H1 (cell line): Measurements from ENCODE around the gene PDC. TPM values are rescaled to one million over a fixed set of nuclear protein-coding genes. Genes with fewer than 3 reads are reported as not detected.

Experiments
- CTCF ChIA-PET: fragments of 300-600 bp; sonication (Branson Sonifier 250); formaldehyde crosslinking; loops from one replicate; lab custom pipeline; 2021; ENCODE audit not compliant: partially characterized antibody; lab: Charles Lee
- POLR2A ChIA-PET: fragments of 300-600 bp; sonication (Branson Sonifier 250); formaldehyde crosslinking; loops from one replicate; lab custom pipeline; 2021; ENCODE audit warnings: inconsistent platforms; ENCODE audit not compliant: partially characterized antibody; lab: Charles Lee
- DNase-seq, 2 experiments: peaks; one replicate each; pipeline versions ENCODE4 v3.0.0 to v3.0.0-alpha.2; 2010 to 2022; ENCODE audit warnings: low spot score in 2 of 2, low read depth in 1 of 2, mixed read lengths in 1 of 2
- FAIRE-seq: peaks from 2 replicates; lab custom pipeline; 2011; peaks lifted over from hg19 to GRCh38; lab: Jason Lieb, UNC
- H2AFZ ChIP-seq: 2 replicates; pipeline ENCODE4 v1.8.1; 2012; ENCODE audit warnings: low read length, inconsistent platforms
- H2AK5ac ChIP-seq: 2 replicates; pipeline ENCODE4 v1.6.1; 2013; ENCODE audit warnings: low read depth, low read length
- H2BK120ac ChIP-seq: replicated peaks from 2 replicates; pipeline ENCODE3; 2013; ENCODE audit warnings: low read depth, low read length, inconsistent platforms
- H2BK12ac ChIP-seq: 2 replicates; pipeline ENCODE4 v1.6.1; 2013; ENCODE audit warnings: low read depth, low read length
- H2BK15ac ChIP-seq: 2 replicates; pipeline ENCODE4 v1.6.1; 2013; ENCODE audit warnings: low read length
- H2BK20ac ChIP-seq: 2 replicates; pipeline ENCODE4 v1.6.1; 2013; ENCODE audit warnings: low read length
- H2BK5ac ChIP-seq: 2 replicates; pipeline ENCODE4 v1.6.1; 2013; ENCODE audit warnings: low read depth, low read length
- H3K14ac ChIP-seq: 2 replicates; pipeline ENCODE4 v1.6.1; 2013; ENCODE audit warnings: inconsistent platforms; ENCODE audit not compliant: insufficient read length
- H3K18ac ChIP-seq: 2 replicates; pipeline ENCODE4 v1.6.1; 2013; ENCODE audit warnings: low read length; ENCODE audit errors: extremely low read depth
- H3K23ac ChIP-seq: 2 replicates; pipeline ENCODE4 v1.6.1; 2013; ENCODE audit warnings: inconsistent platforms; ENCODE audit not compliant: insufficient read length
- H3K23me2 ChIP-seq: 2 replicates; pipeline ENCODE4 v1.6.1; 2013; ENCODE audit warnings: low read depth, low read length
- H3K27ac ChIP-seq: 2 replicates; pipeline ENCODE4 v1.6.1; 2011; ENCODE audit warnings: low read depth, low read length, inconsistent platforms
- H3K27me3 ChIP-seq, 4 experiments: replicated peaks in 1 of 4; 1 replicate in 1 of 4; 2 replicates in 3 of 4; pipeline versions ENCODE4 v1.6.1 to v1.8.1; 2011 to 2013; ENCODE audit warnings: low read length in 3 of 4, mild to moderate bottlenecking in 3 of 4, inconsistent platforms in 2 of 4, mixed read lengths in 2 of 4, moderate library complexity in 1 of 4; ENCODE audit not compliant: control insufficient read depth in 3 of 4, insufficient read depth in 3 of 4; ENCODE audit errors: extremely low read depth in 1 of 4
- H3K36me3 ChIP-seq, 4 experiments: 2 replicates each; pipeline versions ENCODE4 v1.6.1 to v1.8.1; 2011 to 2013; ENCODE audit warnings: mild to moderate bottlenecking in 4 of 4, low read length in 3 of 4, moderate library complexity in 2 of 4, control low read depth in 1 of 4, inconsistent platforms in 1 of 4; ENCODE audit not compliant: insufficient read depth in 4 of 4, control insufficient read depth in 2 of 4
- H3K4ac ChIP-seq: replicated peaks from 2 replicates; pipeline ENCODE3; 2013; ENCODE audit warnings: low read length, low read depth, mixed read lengths, inconsistent platforms; ENCODE audit not compliant: insufficient read length
- H3K4me1 ChIP-seq, 4 experiments: replicated peaks in 1 of 4; 1 replicate in 1 of 4; 2 replicates in 3 of 4; pipeline versions ENCODE4 v1.6.1 to v1.8.1; 2011 to 2013; ENCODE audit warnings: low read length in 3 of 4, inconsistent platforms in 2 of 4, mixed read lengths in 1 of 4; ENCODE audit not compliant: insufficient read depth in 4 of 4, control insufficient read depth in 3 of 4
- H3K4me2 ChIP-seq, 2 experiments: 2 replicates each; pipeline versions ENCODE4 v1.6.1 to v1.8.1; 2011 to 2013; ENCODE audit warnings: low read depth in 2 of 2, low read length in 2 of 2, control low read depth in 1 of 2, inconsistent platforms in 1 of 2, mild to moderate bottlenecking in 1 of 2; ENCODE audit not compliant: insufficient read depth in 1 of 2
- H3K4me3 ChIP-seq, 4 experiments: fragments of 200-600, 300-600 bp in 1 of 4; sonication (generic), shearing (Covaris generic), sonication (Bioruptor Twin) in 1 of 4; 2 replicates each; pipeline versions ENCODE4 v1.5.1 to v1.8.1; 2011 to 2016; ENCODE audit warnings: low read length in 4 of 4, low read depth in 3 of 4, control low read depth in 2 of 4, inconsistent platforms in 2 of 4, mild to moderate bottlenecking in 2 of 4, mixed read lengths in 1 of 4, moderate library complexity in 1 of 4; ENCODE audit not compliant: insufficient read depth in 2 of 4; ENCODE audit errors: extremely low read depth in 1 of 4
- H3K56ac ChIP-seq: replicated peaks from 2 replicates; pipeline ENCODE3; 2013; ENCODE audit warnings: low read depth, mild to moderate bottlenecking, mixed read lengths, low read length, inconsistent platforms; ENCODE audit not compliant: insufficient read length
- H3K79me1 ChIP-seq: 2 replicates; pipeline ENCODE4 v1.6.1; 2013; ENCODE audit warnings: low read depth, low read length, control low read depth
- H3K79me2 ChIP-seq, 2 experiments: 2 replicates each; pipeline versions ENCODE4 v1.6.1 to v1.8.1; 2012 to 2013; ENCODE audit warnings: low read length in 2 of 2, mild to moderate bottlenecking in 2 of 2, inconsistent platforms in 1 of 2; ENCODE audit not compliant: insufficient read depth in 2 of 2, control insufficient read depth in 1 of 2
- H3K9ac ChIP-seq, 4 experiments: replicated peaks in 1 of 4; 1 replicate in 1 of 4; 2 replicates in 3 of 4; pipeline versions ENCODE4 v1.6.1 to v1.8.1; 2011 to 2013; ENCODE audit warnings: low read depth in 3 of 4, low read length in 3 of 4, control low read depth in 2 of 4, mild to moderate bottlenecking in 2 of 4, moderate library complexity in 2 of 4, inconsistent platforms in 1 of 4; ENCODE audit errors: extremely low read depth in 1 of 4
- H3K9me3 ChIP-seq, 2 experiments: 2 replicates each; pipeline versions ENCODE4 v1.6.1 to v1.8.1; 2012 to 2013; ENCODE audit warnings: mild to moderate bottlenecking in 2 of 2, moderate library complexity in 2 of 2, control low read depth in 1 of 2, inconsistent platforms in 1 of 2, low read depth in 1 of 2, low read length in 1 of 2, mixed read lengths in 1 of 2; ENCODE audit not compliant: insufficient read depth in 2 of 2
- H4K20me1 ChIP-seq, 2 experiments: replicated peaks in 1 of 2; 2 replicates each; pipeline versions ENCODE3 to v1.8.1; 2011 to 2013; ENCODE audit warnings: inconsistent platforms in 2 of 2, low read length in 2 of 2, mild to moderate bottlenecking in 1 of 2; ENCODE audit not compliant: insufficient read depth in 2 of 2, control insufficient read depth in 1 of 2
- H4K5ac ChIP-seq: 2 replicates; pipeline ENCODE4 v1.6.1; 2013; ENCODE audit warnings: low read length, low read depth, mixed read lengths, inconsistent platforms; ENCODE audit not compliant: insufficient read length
- H4K8ac ChIP-seq: 2 replicates; pipeline ENCODE4 v1.8.0; 2013; ENCODE audit warnings: mild to moderate bottlenecking, moderate library complexity, low read length, inconsistent platforms; ENCODE audit not compliant: insufficient read depth; ENCODE audit errors: extremely low read depth
- H4K91ac ChIP-seq: replicated peaks from 2 replicates; pipeline ENCODE3; 2013; ENCODE audit warnings: low read length, mixed read lengths, inconsistent platforms; ENCODE audit not compliant: insufficient read length
- CBX8 ChIP-seq: fragments of 300-800, 300-1000 bp; sonication (generic); IDR thresholded peaks from 2 replicates; pipeline ENCODE4 v1.7.1; 2016; ENCODE audit warnings: low read depth, low read length, borderline replicate concordance
- GABPA ChIP-seq: IDR thresholded peaks from 2 replicates; pipeline ENCODE4 v1.6.1; 2011; ENCODE audit warnings: mild to moderate bottlenecking, low read length, moderate library complexity, borderline replicate concordance; ENCODE audit not compliant: insufficient read depth
- POU5F1 ChIP-seq: IDR thresholded peaks from 2 replicates; pipeline ENCODE4 v1.6.1; 2011; ENCODE audit warnings: low read depth, mild to moderate bottlenecking, low read length, moderate library complexity
- SP2 ChIP-seq: IDR thresholded peaks from 2 replicates; pipeline ENCODE4 v1.6.1; 2012; ENCODE audit warnings: mild to moderate bottlenecking, low read length, inconsistent platforms
- TEAD4 ChIP-seq: IDR thresholded peaks from 2 replicates; pipeline ENCODE4 v1.6.1; 2012; ENCODE audit warnings: low read depth, low read length, inconsistent platforms, mixed read lengths
- WGBS, 2 experiments: shearing (Covaris generic) in 1 of 2; methylation state at CpG; one replicate each; pipeline versions ENCODE4 v1.1.6 to v1.1.7; 2013 to 2015; ENCODE audit warnings: low lambda C conversion rate in 2 of 2, mixed read lengths in 2 of 2, inconsistent platforms in 1 of 2, low coverage in 1 of 2, missing lambda C conversion rate in 1 of 2; ENCODE audit not compliant: insufficient replicate concordance in 2 of 2, insufficient coverage in 1 of 2, insufficient read length in 1 of 2; ENCODE audit errors: extremely low coverage in 1 of 2, missing lambda C conversion rate in 1 of 2; 5-methylcytosine and 5-hydroxymethylcytosine counted together
- polyA plus RNA-seq, 7 experiments: library from polyadenylated mRNA; depleted of rRNA in 3 of 7; stranded (reverse) in 5 of 7; unstranded in 2 of 7; fragments of >200 nt in 5 of 7; fragments of 200-250 nt in 2 of 7; gene quantifications; 1 replicate in 5 of 7; 2 replicates in 1 of 7; 4 replicates in 1 of 7; pipeline versions ENCODE4 v1.2.1 to v1.2.3, GENCODE V29; 2011 to 2013; ENCODE audit warnings: missing spikeins in 2 of 7, mixed read lengths in 2 of 7
- total RNA-seq: library from RNA; stranded (reverse); fragmentation: NEBNext Ultra II Directional; extraction: Animal tissue kit (Norgen Biotek cat#: 25700); gene quantifications from 2 replicates; pipeline ENCODE4 v1.2.1, GENCODE V29; 2021

The PDC gene
- total and polyA plus RNA-seq, 2 of the 8 experiments (the other 6 are each of a cell fraction or from before 2014, with no cell fraction given): not detected

DNA sequence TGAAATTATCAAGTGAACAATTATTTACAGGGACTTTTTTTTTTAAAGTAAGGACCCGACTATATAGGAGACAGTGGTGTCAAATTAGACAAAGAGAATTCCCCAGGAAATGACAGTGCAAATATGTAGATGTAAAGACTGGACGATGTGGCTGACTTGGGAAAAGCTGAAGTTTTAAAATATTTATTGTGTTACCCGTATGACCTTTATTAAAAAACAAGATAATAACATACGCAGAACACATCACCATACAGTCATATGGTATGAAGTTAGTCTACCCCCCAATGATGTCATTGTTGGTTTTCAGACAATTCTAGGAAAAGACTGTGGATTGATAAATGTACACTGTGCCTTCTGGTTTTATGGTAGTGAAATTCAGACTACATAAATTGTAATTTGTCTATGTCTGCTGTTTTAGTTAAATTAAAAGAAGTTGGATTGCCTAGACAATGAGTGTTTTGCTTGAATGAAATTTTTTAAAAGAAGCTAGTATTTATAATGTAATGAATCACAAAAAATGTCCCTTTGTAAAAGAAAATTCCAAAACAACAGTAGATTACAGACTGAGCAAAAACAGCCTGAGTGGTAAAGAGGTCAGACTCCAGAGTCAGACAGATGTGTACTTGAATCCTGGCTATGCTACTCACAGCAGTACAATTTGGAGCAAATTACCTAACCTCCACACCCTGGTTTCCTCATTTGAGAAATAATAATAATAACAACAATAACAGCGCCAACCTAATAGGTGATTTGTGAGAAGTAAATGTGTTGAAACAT, 15.5 kb upstream of the PDC start:
- no peak overlapping the region for H2BK12ac ChIP-seq
- no peak overlapping the region for H3K4ac ChIP-seq
- no peak overlapping the region for H3K4me3 ChIP-seq
- H3K27ac ChIP-seq: no peak overlapping the region
- no peaks in the 10 kb centered on the region for H3K36me3 ChIP-seq
- H4K20me1 ChIP-seq: no peaks in the 10 kb centered on the region
- no peaks in the 10 kb centered on the region for H3K23me2 ChIP-seq
- H2BK20ac ChIP-seq: no peak overlapping the region
- no peak for FAIRE-seq
- no peaks in the 10 kb centered on the region for H3K79me2 ChIP-seq
- DNase-seq: no peak
- no peak overlapping the region for H3K23ac ChIP-seq
- H2AFZ ChIP-seq: no peak overlapping the region
- no peak overlapping the region for H2BK15ac ChIP-seq
- TF ChIP-seq POU5F1 (no peak), SP2 (no peak), CBX8 (no peak), TEAD4 (no peak), GABPA (no peak)
- H4K8ac ChIP-seq: no peak overlapping the region
- no peak overlapping the region for H3K4me2 ChIP-seq
- H4K5ac ChIP-seq: no peak overlapping the region
- H3K4me1 ChIP-seq: no peaks in the 10 kb centered on the region
- H2BK5ac ChIP-seq: no peak overlapping the region
- H2BK120ac ChIP-seq: no peak overlapping the region
- no peak overlapping the region for H3K9ac ChIP-seq
- H3K27me3 ChIP-seq: no peaks in the 10 kb centered on the region
- no peak overlapping the region for H4K91ac ChIP-seq
- no peak overlapping the region for H2AK5ac ChIP-seq
- H3K56ac ChIP-seq: no peak overlapping the region
- POLR2A ChIA-PET: no interaction called here
- H3K9me3 ChIP-seq: no peaks in the 10 kb centered on the region
- CTCF ChIA-PET: no interaction called here
- no peak overlapping the region for H3K18ac ChIP-seq
- H3K79me1 ChIP-seq: no peaks in the 10 kb centered on the region
- WGBS, 2 experiments: 91% methylated on average over 5 of the region's 5 CpGs; no CpG with 5 or more reads in 1 of the 2 experiments
- H3K14ac ChIP-seq: no peak overlapping the region
